Measurements from ENCODE around the gene ACRBP. TPM values are rescaled to one million over a fixed set of nuclear protein-coding genes. Genes with fewer than 3 reads are reported as not detected.

Gene ACRBP
- total and polyA plus RNA-seq, 2 donors (not counting 1 experiment from before 2014, with no cell fraction given), result 10.7 to 12.3 TPM

GRCh38 chr12:6607751-6608591 is 39.3 kb downstream of the ACRBP start:
- H3K9me3 ChIP-seq (ENCODE audit: control extremely low read depth in 1 of 3, control insufficient read depth in 2 of 3, insufficient read depth in 1 of 3, low read length in 2 of 3), result no peaks in the 10 kb centered on the region
- no peak overlapping the region for H3K9ac ChIP-seq (ENCODE audit: low read length)
- no peaks in the 10 kb centered on the region for H3K27me3 ChIP-seq (replicated peaks in 1 of 4; ENCODE audit: control extremely low read depth in 1 of 4, control insufficient read depth in 3 of 4, insufficient read depth in 4 of 4, low read length in 3 of 4)
- H2AFZ ChIP-seq (ENCODE audit: insufficient read depth, low read depth, low read length, poor library complexity, severe bottlenecking), result no peak overlapping the region
- peaks cover 0 to 12% of the 10 kb centered on the region in 2 experiments for H3K36me3 ChIP-seq (replicated peaks in 1 of 2; ENCODE audit: control extremely low read depth in 1 of 2, control insufficient read depth in 1 of 2, extremely low read depth in 1 of 2, insufficient read depth in 2 of 2, low read length in 1 of 2)
- TF ChIP-seq EZH2 (IDR thresholded peaks at IDR 0.05; ENCODE audit: borderline replicate concordance, insufficient read depth, low read depth, low read length, poor library complexity, severe bottlenecking) (no peak), CTCF (IDR thresholded peaks at IDR 0.05) (no peak)
- DNase-seq (peak; percentile 90), ATAC-seq (ENCODE audit: low read depth) (peak; percentile 20)
- Mint-ChIP-seq H3K27ac (no peak overlapping the region), H3K9me3 (ENCODE audit: insufficient read depth) (no peaks in the 10 kb centered on the region), H3K4me1 (peaks cover 58% of the 10 kb centered on the region), H3K27me3 (no peaks in the 10 kb centered on the region), H3K4me3 (no peak overlapping the region)
- peak overlapping the region; percentile 98 for H3K4me2 ChIP-seq (replicated peaks; ENCODE audit: low read depth, low read length, poor library complexity, severe bottlenecking)
- CTCF ChIA-PET, result interaction anchor here (1.2 to 1.6 kb wide), 4 partner anchors 9 to 171 kb away, joined by 3 to 6 read pairs (median 3); partner anchors contain the start of gene MLF2
- intact Hi-C loops (cut with micrococcal nuclease), result loop anchor here (1.0 to 2.0 kb wide), 7 partner anchors 39 to 244 kb away; partner anchors contain the start of genes COPS7A, ING4, MLF2 and NOP2
- peaks cover 56 to 63% of the 10 kb centered on the region in 2 donors for H3K4me1 ChIP-seq (ENCODE audit: control insufficient read depth in 2 of 2, insufficient read depth in 2 of 2, low read length in 2 of 2)
- POLR2A ChIA-PET, result interaction anchor here (0.6 to 1.5 kb wide), 8 partner anchors 12 to 339 kb away, joined by 3 to 8 read pairs (median 5); partner anchors contain the start of genes LAG3 and ZNF384
- WGBS (ENCODE audit: insufficient coverage), result 10% methylated on average over 8 of the region's 8 CpGs
- peak overlapping the region; percentile 90 to 95 for H3K27ac ChIP-seq (ENCODE audit: low read length in 2 of 2)
- peaks cover 48% of the 10 kb centered on the region for H3K79me2 ChIP-seq (ENCODE audit: control insufficient read depth, insufficient read depth, low read length)
- no peak overlapping the region for H3K4me3 ChIP-seq (ENCODE audit: control extremely low read depth in 1 of 5, extremely low read depth in 1 of 5, insufficient read depth in 1 of 5, low read depth in 2 of 5, low read length in 4 of 5)
- peaks cover 38% of the 10 kb centered on the region for H4K20me1 ChIP-seq (ENCODE audit: control insufficient read depth, insufficient read depth, low read length, poor library complexity, severe bottlenecking)

Data from B cell (primary cell).